ENCODE measurements around the gene CELF3. TPM values are rescaled to one million over a fixed set of nuclear protein-coding genes. Genes with fewer than 3 reads are reported as not detected.

Gene CELF3
- total RNA-seq, 1 donor from 2014 or later, result 274 TPM

DNA sequence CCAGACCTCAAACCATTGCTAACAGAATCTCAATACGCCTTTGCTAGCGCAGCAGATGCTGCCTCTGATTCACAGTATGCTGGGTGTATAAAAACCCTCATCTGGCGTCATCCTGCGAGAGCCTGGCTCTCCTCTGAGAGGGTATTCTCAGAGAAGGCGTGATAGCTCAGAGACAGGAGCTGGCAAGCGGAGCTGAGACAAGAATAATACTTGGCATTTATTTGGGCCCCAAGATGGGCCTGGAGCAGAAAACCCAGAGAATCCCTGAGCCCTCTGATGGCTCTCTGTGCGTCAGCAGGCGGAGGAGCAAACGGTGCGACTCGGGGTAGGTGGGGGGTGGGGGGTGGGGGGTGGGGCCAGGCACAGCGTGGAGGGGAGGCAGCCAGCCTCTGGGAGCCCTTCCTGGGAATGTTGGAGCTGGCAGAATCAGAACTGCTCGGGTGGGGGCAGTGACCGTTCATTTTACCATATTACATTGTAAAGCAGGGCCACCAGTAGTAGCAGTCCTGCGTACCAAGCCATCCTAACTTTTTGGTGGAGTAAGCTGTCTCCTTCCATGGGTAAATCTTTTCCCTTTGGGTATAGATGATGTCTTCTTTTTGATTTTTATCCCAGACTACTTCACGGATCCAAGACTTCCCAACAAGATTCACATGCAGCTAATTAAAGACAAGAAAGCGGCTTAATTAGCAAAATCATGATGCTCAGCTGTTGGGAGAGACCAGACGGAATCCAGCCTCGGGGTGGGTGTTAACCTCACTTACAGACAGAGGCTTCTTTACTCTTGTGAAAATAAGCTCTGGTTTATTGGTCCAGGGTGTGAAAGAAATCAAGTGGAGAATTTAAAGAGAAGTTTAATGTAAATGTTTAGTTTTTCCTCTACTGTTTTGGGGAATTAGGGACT, 11.8 kb upstream of the CELF3 start:
- no peak for TF ChIP-seq CTCF (IDR thresholded peaks at IDR 0.05; ENCODE audit: partially characterized antibody, unreplicated experiment)
- Mint-ChIP-seq H3K27ac (ENCODE audit: unreplicated experiment) (no peak overlapping the region), H3K4me3 (ENCODE audit: unreplicated experiment) (peak overlapping the region; percentile 5), H3K9me3 (ENCODE audit: unreplicated experiment) (no peaks in the 10 kb centered on the region), H3K27me3 (ENCODE audit: unreplicated experiment) (peaks cover 15% of the 10 kb centered on the region), H3K36me3 (ENCODE audit: unreplicated experiment) (peaks cover 4% of the 10 kb centered on the region), H3K4me1 (ENCODE audit: low read depth, unreplicated experiment) (peaks cover 14% of the 10 kb centered on the region)
- no peak for DNase-seq

DNA sequence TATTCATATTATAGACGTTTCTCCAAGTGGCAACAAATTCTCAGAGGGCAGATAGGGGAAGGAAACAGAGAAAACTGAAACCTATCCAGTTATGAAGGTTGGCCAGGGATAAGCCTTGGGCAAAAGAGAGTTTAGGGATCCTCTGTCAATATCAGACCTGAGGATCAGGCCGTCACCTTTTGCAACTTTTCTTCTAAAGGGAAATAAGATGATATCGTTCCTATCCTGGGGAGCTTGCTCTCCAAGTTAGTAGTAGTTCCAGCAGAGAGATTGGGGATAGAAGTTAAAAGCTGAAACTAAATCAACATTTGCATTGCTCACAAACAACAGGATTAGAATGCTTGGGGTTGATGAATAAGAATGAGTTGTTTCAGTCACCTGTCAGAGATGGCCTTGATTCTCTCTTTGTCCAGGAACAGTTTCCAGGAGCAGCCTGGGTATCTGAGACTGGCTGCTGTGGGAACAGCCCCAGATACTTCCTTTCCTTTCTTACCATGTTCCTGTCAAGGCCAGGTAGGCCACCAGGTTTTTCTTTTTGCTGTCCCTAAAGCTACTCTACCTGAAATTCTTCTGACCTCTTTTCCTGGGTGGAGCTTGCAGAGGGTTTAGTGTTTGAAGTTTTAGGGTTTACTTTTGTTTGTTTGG, 7.2 kb upstream of the CELF3 start:
- H3K9me3 Mint-ChIP-seq (ENCODE audit: unreplicated experiment), result no peaks in the 10 kb centered on the region
- DNase-seq, result no peak
- peaks cover 25% of the 10 kb centered on the region for H3K4me1 Mint-ChIP-seq (ENCODE audit: low read depth, unreplicated experiment)
- H3K36me3 Mint-ChIP-seq (ENCODE audit: unreplicated experiment), result no peaks in the 10 kb centered on the region
- TF ChIP-seq CTCF (IDR thresholded peaks at IDR 0.05; ENCODE audit: partially characterized antibody, unreplicated experiment), result no peak
- H3K4me3 Mint-ChIP-seq (ENCODE audit: unreplicated experiment), result no peak overlapping the region
- H3K27me3 Mint-ChIP-seq (ENCODE audit: unreplicated experiment), result peaks cover 24% of the 10 kb centered on the region
- no peak overlapping the region for H3K27ac Mint-ChIP-seq (ENCODE audit: unreplicated experiment)

DNA sequence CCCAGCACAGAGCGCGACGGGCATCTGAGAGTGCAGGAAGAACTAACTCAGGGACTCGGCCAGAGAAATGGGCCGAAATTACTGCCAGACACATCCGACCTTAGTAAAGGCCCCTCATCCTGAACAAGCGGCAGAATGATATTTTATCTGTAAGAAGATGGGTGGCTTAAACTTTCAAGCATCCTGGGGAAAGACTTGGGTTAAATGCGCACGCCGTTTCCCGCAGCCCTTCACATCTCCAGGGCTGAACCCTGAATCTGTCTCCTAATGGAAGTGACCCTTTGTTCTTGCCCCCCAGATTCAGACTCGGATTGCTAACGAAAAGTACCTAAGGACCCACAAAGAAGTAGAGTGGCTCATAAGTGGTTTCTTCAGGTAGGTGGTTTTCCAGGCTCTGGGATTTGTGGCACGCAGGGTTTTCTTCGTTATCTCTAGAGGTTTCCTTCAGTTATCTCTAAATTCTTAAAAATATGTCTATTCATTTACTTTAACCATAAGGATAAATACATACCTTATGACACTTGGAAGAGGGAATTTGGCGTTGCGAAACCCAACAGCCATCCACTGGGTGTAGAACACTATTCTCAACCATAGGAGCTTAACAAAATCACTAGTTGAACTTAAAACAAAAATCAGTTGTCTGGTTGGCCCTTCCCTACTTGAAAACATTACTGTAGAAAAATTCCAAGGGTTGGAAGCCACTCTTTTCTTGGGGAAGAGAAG, 5.3 kb upstream of the CELF3 start:
- no peak for DNase-seq
- peaks cover 24% of the 10 kb centered on the region for H3K27me3 Mint-ChIP-seq (ENCODE audit: unreplicated experiment)
- H3K4me3 Mint-ChIP-seq (ENCODE audit: unreplicated experiment), result peak overlapping the region; percentile 84
- no peak overlapping the region for H3K27ac Mint-ChIP-seq (ENCODE audit: unreplicated experiment)
- no peaks in the 10 kb centered on the region for H3K36me3 Mint-ChIP-seq (ENCODE audit: unreplicated experiment)
- peaks cover 7% of the 10 kb centered on the region for H3K9me3 Mint-ChIP-seq (ENCODE audit: unreplicated experiment)
- TF ChIP-seq CTCF (IDR thresholded peaks at IDR 0.05; ENCODE audit: partially characterized antibody, unreplicated experiment), result no peak
- peaks cover 29% of the 10 kb centered on the region for H3K4me1 Mint-ChIP-seq (ENCODE audit: low read depth, unreplicated experiment)

GRCh38 chr1:151720974-151721787, 4.6 kb upstream of the CELF3 start, which contains the start of gene RIIAD1:
RIIAD1 (plus strand) TSS chr1:151721522; CDS start chr1:151721537, 15 bp downstream.
- Mint-ChIP-seq H3K9me3 (ENCODE audit: unreplicated experiment) (peaks cover 9% of the 10 kb centered on the region), H3K27me3 (ENCODE audit: unreplicated experiment) (peaks cover 23% of the 10 kb centered on the region), H3K36me3 (ENCODE audit: unreplicated experiment) (no peaks in the 10 kb centered on the region), H3K4me1 (ENCODE audit: low read depth, unreplicated experiment) (peaks cover 30% of the 10 kb centered on the region), H3K4me3 (ENCODE audit: unreplicated experiment) (peak within 1 kb of the TSS; percentile 84), H3K27ac (ENCODE audit: unreplicated experiment) (peak within 1 kb of the TSS; percentile 25)
- no peak for TF ChIP-seq CTCF (IDR thresholded peaks at IDR 0.05; ENCODE audit: partially characterized antibody, unreplicated experiment)
- peak; percentile 49 for DNase-seq
